Panc1 (cell line): ENCODE data around the gene WARS2.

ENCODE experiments used
- CTCF ChIP-seq: fragments of 450-650 bp; IDR thresholded peaks from 2 replicates; pipeline ENCODE4 v1.5.1; 2017; ENCODE audit warnings: mild to moderate bottlenecking
- REST ChIP-seq, 2 experiments: IDR thresholded peaks; 2 replicates each; pipeline ENCODE4 v1.6.1; 2011 to 2012; ENCODE audit warnings: low read depth in 2 of 2, control low read depth in 1 of 2, low read length in 1 of 2, mild to moderate bottlenecking in 1 of 2, moderate library complexity in 1 of 2; ENCODE audit not compliant: insufficient read depth in 1 of 2

GRCh38 chr1:119038363-119038762, 102.1 kb downstream of the WARS2 start:
- no peak for TF ChIP-seq CTCF
- no peak for TF ChIP-seq REST (IDR thresholded peaks at IDR 0.05; ENCODE audit: insufficient read depth in 1 of 2, low read depth in 2 of 2, low read length in 1 of 2)
